Smooth muscle cell of the coronary artery (primary cell): ENCODE measurements around the gene HOTAIR. TPM values are rescaled to one million over a fixed set of nuclear protein-coding genes. Genes with fewer than 3 reads are reported as not detected.

Source experiments
- total RNA-seq: library from RNA; depleted of rRNA; stranded (reverse); fragments of >200 nt; gene quantifications from 2 replicates; pipeline ENCODE4 v1.2.3, GENCODE V29; 2014; ENCODE audit warnings: low replicate concordance

HOTAIR gene
- total RNA-seq = not detected in 2 replicates

DNA sequence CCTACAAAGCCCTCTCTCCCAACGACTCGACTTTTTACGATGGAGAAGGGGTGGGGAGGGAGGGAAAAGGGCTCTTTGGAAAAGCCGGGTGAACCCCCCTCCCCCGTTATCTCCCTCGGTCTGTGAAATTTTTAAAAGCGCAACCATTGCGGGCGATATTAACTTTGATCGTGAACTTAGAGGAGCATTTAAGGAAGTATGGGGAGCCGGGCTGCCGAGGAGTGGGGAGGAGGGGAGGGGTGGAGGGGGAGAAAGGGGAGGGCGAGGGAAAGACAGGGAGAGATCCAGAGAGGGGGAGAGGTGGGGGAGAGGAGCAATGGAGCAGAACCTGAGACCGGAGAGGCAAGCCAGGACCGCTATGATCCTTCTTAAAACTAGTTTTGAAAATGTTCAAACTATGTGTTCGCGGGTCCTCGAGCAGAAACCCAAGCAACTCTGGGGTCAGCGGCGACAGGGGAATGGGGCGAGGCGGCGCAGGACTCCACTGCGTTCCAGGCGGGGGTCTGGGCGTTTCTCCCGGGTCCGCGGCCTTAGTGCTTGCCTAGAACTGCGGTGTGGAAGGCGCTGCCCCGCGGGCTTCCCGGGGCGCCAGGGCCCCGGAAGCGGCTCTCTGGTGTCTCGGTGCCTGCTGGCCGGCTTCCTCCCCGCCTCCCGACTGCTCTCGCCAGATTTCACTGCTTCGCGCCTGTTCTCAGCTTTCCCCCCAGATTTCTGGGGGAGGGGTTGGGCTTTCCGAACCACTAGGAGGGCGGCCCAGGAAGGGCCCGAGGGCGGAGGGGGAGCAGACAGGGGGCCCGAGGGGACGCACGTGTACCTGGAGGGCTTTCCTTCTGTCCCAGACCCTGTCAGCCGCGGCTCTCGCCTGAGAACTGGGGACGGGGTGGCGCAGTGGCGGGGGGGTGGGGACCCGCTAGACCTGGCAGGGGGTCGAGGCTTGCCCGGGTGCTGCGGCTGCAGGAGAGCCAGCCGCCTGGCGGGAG, at the start of gene HOTAIR:
Gene HOTAIR, minus strand, starts transcription at position 871 of the 980 bp plus-strand sequence.

DNA sequence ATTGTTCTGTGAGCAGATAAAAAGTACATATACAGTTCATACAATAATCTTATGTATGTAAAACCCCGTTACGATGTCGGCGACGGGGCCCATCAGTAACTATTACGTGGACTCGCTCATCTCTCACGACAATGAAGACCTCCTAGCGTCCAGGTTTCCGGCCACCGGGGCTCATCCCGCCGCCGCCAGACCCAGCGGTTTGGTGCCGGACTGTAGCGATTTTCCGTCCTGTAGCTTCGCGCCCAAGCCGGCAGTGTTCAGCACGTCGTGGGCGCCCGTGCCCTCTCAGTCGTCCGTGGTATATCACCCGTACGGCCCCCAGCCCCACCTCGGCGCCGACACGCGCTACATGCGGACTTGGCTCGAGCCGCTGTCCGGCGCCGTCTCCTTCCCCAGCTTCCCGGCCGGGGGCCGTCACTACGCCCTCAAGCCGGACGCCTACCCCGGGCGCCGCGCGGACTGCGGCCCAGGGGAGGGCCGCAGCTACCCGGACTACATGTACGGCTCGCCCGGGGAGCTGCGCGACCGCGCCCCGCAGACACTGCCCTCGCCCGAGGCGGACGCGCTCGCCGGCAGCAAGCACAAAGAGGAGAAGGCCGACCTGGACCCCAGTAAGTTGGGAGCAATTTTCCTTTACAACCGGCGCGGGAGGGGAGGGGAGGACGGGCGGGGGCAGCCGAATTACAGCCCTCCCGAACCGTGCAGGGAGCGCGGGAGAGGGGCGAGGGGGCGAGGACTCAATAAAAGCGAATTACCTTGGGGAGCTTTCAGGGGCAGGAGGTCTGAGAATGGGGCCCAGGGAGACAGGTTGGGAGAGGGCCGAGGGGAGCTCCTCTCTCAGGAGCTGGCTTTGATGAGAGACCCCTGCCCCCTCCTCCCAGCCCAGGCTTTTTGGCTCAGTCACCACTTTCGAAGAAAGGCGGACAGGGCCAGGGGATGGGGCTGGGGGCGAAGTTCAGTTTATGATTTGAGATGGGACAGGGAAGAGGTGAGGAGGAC, 25.7 kb upstream of the HOTAIR start, which contains the start of gene HOXC9:
Gene HOXC9, plus strand, starts transcription at position 46 of the 999 bp plus-strand sequence. Its CDS starts 28 bp downstream, at position 74.

DNA sequence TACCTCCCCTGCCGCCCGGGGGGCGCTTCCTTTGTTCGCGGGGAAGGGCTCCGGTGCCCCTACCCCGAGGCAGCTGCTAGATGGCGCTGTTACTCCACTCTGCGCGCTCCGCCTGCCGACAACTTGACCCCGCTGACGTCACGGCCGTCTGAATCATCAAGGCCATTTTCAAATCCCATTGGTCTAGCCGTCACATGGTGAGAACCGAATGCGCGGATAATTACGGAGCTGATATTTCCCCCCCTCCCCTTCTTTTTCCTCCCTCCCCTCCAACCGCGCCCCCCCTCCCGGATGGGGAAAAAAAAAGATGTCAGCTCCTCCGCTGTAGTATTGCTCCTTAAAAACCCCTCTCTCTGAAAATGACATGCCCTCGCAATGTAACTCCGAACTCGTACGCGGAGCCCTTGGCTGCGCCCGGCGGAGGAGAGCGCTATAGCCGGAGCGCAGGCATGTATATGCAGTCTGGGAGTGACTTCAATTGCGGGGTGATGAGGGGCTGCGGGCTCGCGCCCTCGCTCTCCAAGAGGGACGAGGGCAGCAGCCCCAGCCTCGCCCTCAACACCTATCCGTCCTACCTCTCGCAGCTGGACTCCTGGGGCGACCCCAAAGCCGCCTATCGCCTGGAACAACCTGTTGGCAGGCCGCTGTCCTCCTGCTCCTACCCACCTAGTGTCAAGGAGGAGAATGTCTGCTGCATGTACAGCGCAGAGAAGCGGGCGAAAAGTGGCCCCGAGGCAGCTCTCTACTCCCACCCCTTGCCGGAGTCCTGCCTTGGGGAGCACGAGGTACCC, 10.3 kb upstream of the HOTAIR start, which contains the start of gene HOXC10:
Gene HOXC10, plus strand, starts transcription at position 246 of the 791 bp plus-strand sequence. Its CDS starts 114 bp downstream, at position 360.

DNA sequence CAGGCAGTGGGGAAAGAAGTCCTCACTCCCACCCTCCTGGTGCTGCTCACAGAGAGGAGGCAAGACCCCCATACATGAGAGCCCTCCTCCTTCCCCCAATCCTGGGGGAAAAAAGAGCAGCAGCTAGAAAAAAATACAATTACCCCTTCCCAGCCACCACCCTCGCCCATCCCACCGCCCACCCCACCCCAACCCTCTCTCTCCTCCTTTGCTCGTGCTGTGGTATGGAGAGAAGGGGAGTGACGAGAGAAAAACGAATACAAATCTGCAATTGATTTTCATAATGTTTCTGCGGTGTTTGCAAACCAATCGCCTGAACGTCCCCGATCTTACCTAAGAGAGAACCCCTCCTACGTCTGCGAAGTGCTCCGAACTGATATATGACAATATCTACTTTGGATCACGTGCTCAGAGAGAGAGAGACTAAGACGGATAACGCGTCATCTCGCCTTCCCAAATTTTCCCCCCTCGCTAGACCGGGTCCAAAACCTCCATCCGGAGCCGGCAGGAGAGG, 2.0 kb downstream of the HOTAIR start, which contains the start of gene HOXC11:
Gene HOXC11, plus strand, starts transcription at position 405 of the 514 bp plus-strand sequence. CDS start 116 bp downstream, outside the sequence.

DNA sequence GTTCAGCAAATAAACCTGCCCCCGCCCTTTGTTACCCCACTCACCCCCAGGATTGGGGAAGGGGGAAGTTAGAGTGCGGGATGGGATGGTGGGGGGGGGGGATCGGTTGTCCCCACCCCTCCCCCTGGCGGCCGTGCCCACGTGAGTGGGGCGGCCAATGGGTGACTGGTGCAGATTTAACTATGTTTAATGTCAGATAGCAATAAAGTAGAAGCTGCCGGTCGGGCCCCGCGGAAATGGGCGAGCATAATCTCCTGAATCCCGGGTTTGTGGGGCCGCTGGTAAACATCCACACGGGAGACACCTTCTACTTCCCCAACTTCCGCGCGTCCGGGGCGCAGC, 20.1 kb downstream of the HOTAIR start, which contains the start of gene HOXC12:
Gene HOXC12, plus strand, starts transcription at position 210 of the 342 bp plus-strand sequence. Its CDS starts 27 bp downstream, at position 237.

DNA sequence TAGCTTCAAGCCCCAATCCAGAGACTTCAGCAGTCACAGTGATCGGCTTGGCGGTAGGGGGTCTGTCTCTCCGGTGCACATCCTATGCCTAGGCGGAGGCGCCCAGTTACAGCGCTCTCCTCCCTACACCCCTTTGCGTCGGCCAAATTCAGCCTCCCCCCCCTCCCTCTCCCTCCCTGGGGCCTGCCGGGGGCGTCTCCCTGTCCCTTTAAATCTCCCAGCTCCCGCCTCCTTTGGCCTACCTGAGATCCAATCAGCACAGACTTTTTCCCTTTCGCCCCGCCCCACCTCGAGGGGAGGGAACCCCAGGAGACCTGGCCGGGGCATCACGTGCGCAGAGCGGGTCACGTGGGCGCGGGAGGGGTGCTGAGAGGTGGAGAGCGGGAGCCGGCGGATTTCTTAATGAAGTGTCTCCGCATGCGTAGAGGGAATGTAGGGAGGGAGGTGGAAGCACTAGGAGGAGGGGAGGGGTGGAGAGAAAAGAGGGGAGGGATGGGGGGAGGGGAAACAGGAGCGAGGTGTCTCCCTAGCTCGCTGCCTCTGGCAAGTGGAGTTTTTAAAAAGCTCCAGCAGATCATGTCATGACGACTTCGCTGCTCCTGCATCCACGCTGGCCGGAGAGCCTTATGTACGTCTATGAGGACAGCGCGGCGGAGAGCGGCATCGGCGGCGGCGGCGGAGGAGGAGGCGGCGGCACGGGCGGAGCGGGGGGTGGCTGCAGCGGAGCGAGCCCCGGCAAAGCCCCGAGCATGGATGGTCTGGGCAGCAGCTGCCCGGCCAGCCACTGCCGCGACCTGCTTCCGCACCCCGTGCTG, 36.2 kb downstream of the HOTAIR start, which contains the start of gene HOXC13:
Gene HOXC13, plus strand, starts transcription at position 506 of the 815 bp plus-strand sequence. Its CDS starts 76 bp downstream, at position 582.

Other genes starting within 250 kb of the HOTAIR start
- 62.5 and 160 TPM in 2 replicates for gene CALCOCO1, start 247.5 kb downstream of the HOTAIR start, total RNA-seq
- gene CISTR, start 223.0 kb downstream of the HOTAIR start, total RNA-seq = not detected in 2 replicates
- not detected in 2 replicates for gene HOXC13, start 36.1 kb downstream of the HOTAIR start, total RNA-seq
- not detected in 2 replicates for gene HOXC12, start 20.1 kb downstream of the HOTAIR start, total RNA-seq
- gene HOXC11, start 1.8 kb downstream of the HOTAIR start, total RNA-seq = not detected in 2 replicates
- not detected in 2 replicates for gene HOXC10, start 10.2 kb upstream of the HOTAIR start, total RNA-seq
- 0.08 TPM in 1 of 2 replicates, not detected in the other for gene HOXC9, start 25.2 kb upstream of the HOTAIR start, total RNA-seq
- gene HOXC8, start 34.0 kb upstream of the HOTAIR start, total RNA-seq = not detected in 2 replicates
- gene HOXC6, start 53.5 kb upstream of the HOTAIR start, total RNA-seq = 0.35 TPM in 1 of 2 replicates, not detected in the other
- gene HOXC5, start 58.1 kb upstream of the HOTAIR start, total RNA-seq = 0.12 TPM in 1 of 2 replicates, not detected in the other
- not detected in 2 replicates for gene HOXC4, start 78.9 kb upstream of the HOTAIR start, total RNA-seq
- gene SMUG1, start 214.0 kb upstream of the HOTAIR start, total RNA-seq = 9.6 and 24.5 TPM in 2 replicates